ENCODE data around the gene PROM1. TPM values are rescaled to one million over a fixed set of nuclear protein-coding genes. Genes with fewer than 3 reads are reported as not detected.

Gene PROM1
- total and polyA plus RNA-seq, 2 of the 8 experiments (the other 6 are each of a cell fraction or from before 2014, with no cell fraction given) = 36.0 to 59.7 TPM

DNA sequence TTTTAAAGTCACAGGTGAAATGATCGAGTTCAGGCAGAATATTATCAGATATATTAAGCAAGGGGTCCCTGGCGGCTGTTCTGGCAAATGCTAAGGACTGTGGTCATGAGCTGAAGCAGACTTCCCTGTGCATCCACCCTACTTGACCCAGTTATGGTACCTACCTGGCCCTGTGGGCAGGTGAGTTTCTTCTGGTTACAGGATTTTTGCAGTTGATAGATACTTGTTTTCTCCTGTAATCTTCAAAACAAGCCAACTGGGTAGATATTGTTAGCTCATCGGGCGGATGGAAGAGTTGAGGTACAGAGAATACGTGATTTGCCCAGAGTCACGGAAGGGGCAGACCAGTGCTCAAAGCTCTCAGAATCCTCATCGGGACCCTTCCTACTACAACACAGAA is 18.5 kb upstream of the PROM1 start (continued):
- TF ChIP-seq BCL11A (IDR thresholded peaks at IDR 0.05; ENCODE audit: low read depth in 2 of 2, low read length in 2 of 2) (no peak), ZNF274 (IDR thresholded peaks at IDR 0.05; ENCODE audit: borderline replicate concordance, extremely low read depth, low read length) (no peak), SRF (IDR thresholded peaks at IDR 0.05; ENCODE audit: low read depth, low read length) (no peak), EP300 (IDR thresholded peaks at IDR 0.05; ENCODE audit: borderline replicate concordance in 1 of 2, low read depth in 2 of 2, low read length in 2 of 2) (no peak), FOSL1 (IDR thresholded peaks at IDR 0.05; ENCODE audit: insufficient read depth, low read depth, low read length) (no peak), NANOG (IDR thresholded peaks at IDR 0.05; ENCODE audit: insufficient read depth, low read depth, low read length, poor library complexity, severe bottlenecking) (no peak)

Measured in H1 (cell line).